Activated CD8-positive, alpha-beta memory T cell treated with anti-CD3 and anti-CD28 coated beads, Interleukin-2, amount 50 U/mL, for 1 hour (primary cell): ENCODE results near the gene RPIA.
"Not testable (repeated sequence)": the region's sequence is repeated elsewhere in the genome, so short reads cannot be mapped to it uniquely, and the experiment has no call there.

Source experiments
- DNase-seq: peaks from one replicate; pipeline ENCODE4 v3.0.0-alpha.2; 2020; ENCODE audit errors: extremely low read depth

The RPIA gene

GRCh38 chr2:88735853-88736252 is 44.4 kb downstream of the RPIA start:
- no peak for DNase-seq

GRCh38 chr2:88736437-88736836 is 45.0 kb downstream of the RPIA start:
- no peak for DNase-seq

GRCh38 chr2:88737385-88737784 is 45.9 kb downstream of the RPIA start:
- DNase-seq: no peak

- DNase-seq: no peak
These were observed 46.8 kb downstream of the RPIA start for GRCh38 chr2:88738271-88738670.

- DNase-seq: peak; percentile 17
These were observed 48.6 kb downstream of the RPIA start for GRCh38 chr2:88739985-88740600.

GRCh38 chr2:88746929-88747490 is 55.5 kb downstream of the RPIA start:
- DNase-seq: no peak

GRCh38 chr2:88747990-88748389 is 56.5 kb downstream of the RPIA start:
- no peak for DNase-seq

- no peak for DNase-seq
These were observed 60.3 kb downstream of the RPIA start for GRCh38 chr2:88751768-88752167.

GRCh38 chr2:88753833-88754584 is 62.5 kb downstream of the RPIA start:
- no peak for DNase-seq

GRCh38 chr2:88754585-88755320 is 63.3 kb downstream of the RPIA start:
- DNase-seq: no peak

GRCh38 chr2:88755836-88756235 is 64.4 kb downstream of the RPIA start:
- DNase-seq: no peak

- no peak for DNase-seq
These were observed 65.6 kb downstream of the RPIA start for GRCh38 chr2:88757025-88757424.

- DNase-seq: not testable (repeated sequence)
These were observed 67.2 kb downstream of the RPIA start for GRCh38 chr2:88758702-88759101.

GRCh38 chr2:88760819-88761598 is 69.5 kb downstream of the RPIA start:
- DNase-seq: no peak

GRCh38 chr2:88764141-88764849 is 72.8 kb downstream of the RPIA start:
- no peak for DNase-seq

GRCh38 chr2:88764850-88765153 is 73.3 kb downstream of the RPIA start:
- DNase-seq: no peak

GRCh38 chr2:88765154-88765888 is 73.8 kb downstream of the RPIA start:
- DNase-seq: no peak

- DNase-seq: not testable (repeated sequence)
These were observed 74.5 kb downstream of the RPIA start for GRCh38 chr2:88765889-88766481.

- no peak for DNase-seq
These were observed 78.5 kb downstream of the RPIA start for GRCh38 chr2:88770016-88770415.
